ENCODE data around the gene AFTPH.

The AFTPH gene

DNA sequence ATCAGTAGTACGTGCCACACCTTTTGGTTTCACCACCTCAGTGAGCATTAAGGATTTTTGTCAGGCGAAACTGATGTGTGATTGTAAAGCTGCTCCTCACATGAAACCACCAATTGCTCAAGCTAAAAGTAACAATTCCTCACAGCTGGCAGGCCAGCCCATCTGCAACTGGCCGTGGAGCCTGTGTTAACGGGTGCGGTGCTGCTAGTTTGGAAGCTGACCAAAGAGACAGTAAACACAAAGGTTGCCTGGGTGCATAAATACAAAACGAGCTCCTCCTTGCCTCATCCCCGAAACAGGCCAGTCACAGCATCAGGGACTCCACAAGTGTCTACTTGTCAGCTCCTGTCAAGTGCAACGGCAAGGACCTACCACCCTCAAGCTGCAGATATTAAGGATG is 38.2 kb upstream of the AFTPH start:
- no peaks in the 10 kb centered on the region for H3K27me3 ChIP-seq (replicated peaks; ENCODE audit: control insufficient read depth, insufficient read depth, low read length)
- H3K4me3 ChIP-seq (replicated peaks; ENCODE audit: low read depth, low read length), result no peak overlapping the region
- DNase-seq (ENCODE audit: extremely low read depth, insufficient read length), result no peak
- no peaks in the 10 kb centered on the region for H3K36me3 ChIP-seq (ENCODE audit: control insufficient read depth, insufficient read depth, low read length)
- TF ChIP-seq, protein P1, sequence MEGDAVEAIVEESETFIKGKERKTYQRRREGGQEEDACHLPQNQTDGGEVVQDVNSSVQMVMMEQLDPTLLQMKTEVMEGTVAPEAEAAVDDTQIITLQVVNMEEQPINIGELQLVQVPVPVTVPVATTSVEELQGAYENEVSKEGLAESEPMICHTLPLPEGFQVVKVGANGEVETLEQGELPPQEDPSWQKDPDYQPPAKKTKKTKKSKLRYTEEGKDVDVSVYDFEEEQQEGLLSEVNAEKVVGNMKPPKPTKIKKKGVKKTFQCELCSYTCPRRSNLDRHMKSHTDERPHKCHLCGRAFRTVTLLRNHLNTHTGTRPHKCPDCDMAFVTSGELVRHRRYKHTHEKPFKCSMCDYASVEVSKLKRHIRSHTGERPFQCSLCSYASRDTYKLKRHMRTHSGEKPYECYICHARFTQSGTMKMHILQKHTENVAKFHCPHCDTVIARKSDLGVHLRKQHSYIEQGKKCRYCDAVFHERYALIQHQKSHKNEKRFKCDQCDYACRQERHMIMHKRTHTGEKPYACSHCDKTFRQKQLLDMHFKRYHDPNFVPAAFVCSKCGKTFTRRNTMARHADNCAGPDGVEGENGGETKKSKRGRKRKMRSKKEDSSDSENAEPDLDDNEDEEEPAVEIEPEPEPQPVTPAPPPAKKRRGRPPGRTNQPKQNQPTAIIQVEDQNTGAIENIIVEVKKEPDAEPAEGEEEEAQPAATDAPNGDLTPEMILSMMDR (IDR thresholded peaks at IDR 0.05; ENCODE audit: insufficient read depth, low read length, poor library complexity, severe bottlenecking), result no peak

DNA sequence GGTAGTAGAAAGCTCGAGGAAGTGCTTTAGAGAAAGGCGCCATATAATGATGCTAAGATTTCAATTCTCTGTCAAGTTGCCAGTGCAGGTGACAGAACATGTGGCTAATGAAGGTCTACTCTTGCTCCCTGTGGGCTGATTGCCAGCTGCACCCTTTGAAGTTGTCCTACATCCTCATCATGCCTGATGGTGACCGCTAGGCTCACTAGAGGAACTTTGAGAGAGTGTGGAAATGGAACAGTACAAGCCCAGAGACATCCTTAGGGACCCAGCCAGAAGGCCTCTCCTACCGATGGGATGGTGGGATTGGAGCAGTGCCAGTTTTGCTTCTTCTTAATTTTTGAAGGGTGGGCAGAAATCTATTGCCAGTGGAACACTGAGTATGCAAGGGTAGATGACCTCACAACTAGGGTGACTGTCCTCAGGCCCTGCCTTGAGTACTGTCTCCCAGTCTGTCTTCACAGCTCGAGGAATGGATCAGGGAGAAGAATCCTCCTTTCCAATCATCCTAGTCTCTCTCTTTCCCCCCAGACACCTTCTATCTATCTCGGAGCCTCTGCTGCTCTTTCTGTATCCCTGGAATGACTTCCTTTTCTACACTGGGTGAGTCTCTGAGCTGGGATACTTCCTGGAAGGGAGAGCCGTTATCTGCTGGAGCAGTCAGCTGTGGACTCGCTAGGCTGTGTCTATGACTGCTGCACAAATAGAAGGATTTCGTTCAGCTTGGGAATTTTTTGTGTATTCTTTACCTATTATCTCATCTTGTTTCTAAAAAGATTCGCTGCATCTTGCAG is 36.7 kb upstream of the AFTPH start:
- Histone ChIP-seq H3K36me3 (ENCODE audit: control insufficient read depth, insufficient read depth, low read length) (no peaks in the 10 kb centered on the region), H3K4me3 (replicated peaks; ENCODE audit: low read depth, low read length) (no peak overlapping the region), H3K27me3 (replicated peaks; ENCODE audit: control insufficient read depth, insufficient read depth, low read length) (no peaks in the 10 kb centered on the region)
- TF ChIP-seq, protein P1 (IDR thresholded peaks at IDR 0.05; ENCODE audit: insufficient read depth, low read length, poor library complexity, severe bottlenecking), result no peak
- DNase-seq (ENCODE audit: extremely low read depth, insufficient read length), result no peak

DNA sequence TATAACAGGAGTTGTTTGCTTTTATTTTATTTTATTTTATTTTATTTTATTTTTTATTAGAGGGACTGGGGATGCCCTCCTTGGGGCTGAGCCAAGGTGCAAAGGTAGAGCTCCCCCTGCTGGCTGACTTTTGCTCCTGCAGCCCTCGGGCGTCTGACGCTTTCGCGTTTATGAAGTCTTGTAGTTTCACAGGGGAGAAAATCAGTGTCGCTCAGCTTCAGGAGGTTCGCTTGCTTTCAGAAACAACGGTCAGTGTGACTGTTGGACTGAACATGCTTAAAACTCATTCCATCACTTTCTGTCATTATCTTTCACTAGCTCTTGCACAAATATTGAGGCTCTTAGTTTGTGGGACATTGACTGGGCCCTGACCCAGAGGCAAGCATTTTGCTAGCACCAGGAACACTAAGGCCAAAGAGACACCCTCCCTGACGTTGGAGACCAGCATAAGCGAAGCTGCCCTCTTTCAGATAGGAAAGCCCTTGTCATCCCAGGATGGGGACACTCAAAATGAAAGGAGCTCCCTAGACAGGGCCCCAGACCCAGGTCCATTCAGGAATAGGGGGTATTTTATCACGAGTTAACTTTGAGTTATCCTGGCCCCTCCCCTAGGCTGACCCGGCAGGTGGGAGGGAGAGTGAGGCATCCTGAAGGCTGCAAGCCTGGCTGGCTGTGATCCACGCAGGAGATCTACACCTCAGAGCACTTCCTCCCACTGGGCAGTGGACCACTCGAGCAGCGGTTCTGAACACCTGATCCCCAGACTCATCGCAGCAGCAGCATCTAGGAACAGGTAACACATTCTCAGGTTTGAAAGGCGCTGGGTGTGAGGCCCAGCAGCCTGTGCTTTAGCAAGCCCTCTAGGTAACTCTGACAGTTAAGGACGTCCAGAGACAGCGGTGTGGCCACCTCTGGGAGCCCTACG is 35.8 kb upstream of the AFTPH start:
- TF ChIP-seq, protein P1 (IDR thresholded peaks at IDR 0.05; ENCODE audit: insufficient read depth, low read length, poor library complexity, severe bottlenecking), result peak; percentile 96
- no peaks in the 10 kb centered on the region for H3K27me3 ChIP-seq (replicated peaks; ENCODE audit: control insufficient read depth, insufficient read depth, low read length)
- peak; percentile 46 for DNase-seq (ENCODE audit: extremely low read depth, insufficient read length)
- no peaks in the 10 kb centered on the region for H3K36me3 ChIP-seq (ENCODE audit: control insufficient read depth, insufficient read depth, low read length)
- H3K4me3 ChIP-seq (replicated peaks; ENCODE audit: low read depth, low read length), result no peak overlapping the region

DNA sequence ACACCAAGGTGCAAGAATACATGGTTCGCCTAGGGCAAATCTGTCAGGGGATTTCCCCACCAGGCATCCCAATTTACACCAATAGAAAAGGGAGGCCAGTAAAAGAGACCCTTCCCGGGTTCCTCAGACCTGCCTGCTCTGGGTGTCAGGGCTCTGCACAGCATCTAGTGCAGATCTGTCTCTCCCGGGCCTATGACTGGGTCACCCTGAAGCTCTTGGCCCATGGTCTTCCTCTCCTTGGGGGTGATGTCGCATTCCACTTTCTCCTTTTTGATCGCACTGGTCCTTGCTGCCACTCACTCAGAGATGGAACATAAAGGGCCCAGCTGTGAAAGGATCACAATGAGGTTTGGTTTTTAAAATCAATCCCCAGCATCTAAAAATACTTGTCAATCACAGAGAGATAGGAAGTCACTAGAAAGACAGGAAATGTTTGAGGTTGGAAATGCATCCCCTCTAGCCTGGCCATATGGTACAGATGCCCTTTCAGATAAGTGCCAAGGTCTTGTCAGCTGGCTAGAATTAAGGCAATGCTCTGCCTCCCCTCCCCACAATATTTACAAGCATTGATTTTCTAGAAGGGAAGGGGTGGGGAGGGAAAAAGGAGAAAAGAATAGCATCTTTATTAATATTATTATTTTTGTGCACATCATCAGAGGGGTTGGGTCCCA is 34.9 kb upstream of the AFTPH start:
- no peak for DNase-seq (ENCODE audit: extremely low read depth, insufficient read length)
- no peak overlapping the region for H3K4me3 ChIP-seq (replicated peaks; ENCODE audit: low read depth, low read length)
- H3K36me3 ChIP-seq (ENCODE audit: control insufficient read depth, insufficient read depth, low read length), result no peaks in the 10 kb centered on the region
- H3K27me3 ChIP-seq (replicated peaks; ENCODE audit: control insufficient read depth, insufficient read depth, low read length), result no peaks in the 10 kb centered on the region
- TF ChIP-seq, protein P1 (IDR thresholded peaks at IDR 0.05; ENCODE audit: insufficient read depth, low read length, poor library complexity, severe bottlenecking), result no peak

DNA sequence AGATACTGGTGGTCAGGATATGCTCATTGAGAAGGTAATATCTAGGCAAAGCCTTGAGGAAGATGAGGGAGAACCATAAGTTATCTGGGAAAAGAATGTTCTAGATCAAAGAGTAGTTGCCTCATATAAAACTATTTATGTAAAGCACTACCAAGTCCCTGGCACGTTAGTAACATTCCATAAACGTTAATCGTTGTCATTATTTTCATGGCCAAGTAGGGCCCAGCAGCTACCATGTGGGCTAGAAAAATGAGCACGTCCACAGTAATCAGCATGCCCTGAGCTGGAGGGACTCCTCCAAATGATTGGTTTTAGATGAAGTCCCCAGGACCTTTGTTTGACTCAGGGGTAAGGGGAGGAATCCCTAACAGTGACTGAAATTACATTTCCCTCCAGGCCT is 32.7 kb upstream of the AFTPH start:
- DNase-seq (ENCODE audit: extremely low read depth, insufficient read length), result no peak
- Histone ChIP-seq H3K4me3 (replicated peaks; ENCODE audit: low read depth, low read length) (no peak overlapping the region), H3K27me3 (replicated peaks; ENCODE audit: control insufficient read depth, insufficient read depth, low read length) (no peaks in the 10 kb centered on the region), H3K36me3 (ENCODE audit: control insufficient read depth, insufficient read depth, low read length) (no peaks in the 10 kb centered on the region)
- TF ChIP-seq, protein P1 (IDR thresholded peaks at IDR 0.05; ENCODE audit: insufficient read depth, low read length, poor library complexity, severe bottlenecking), result no peak
